NCI-H1436 (cell line): ENCODE results near the gene GNAI1.
"Not testable (repeated sequence)": the region's sequence is repeated elsewhere in the genome, so short reads cannot be mapped to it uniquely, and the experiment has no call there.

ENCODE experiments used
- DNase-seq: peaks from one replicate; lab custom pipeline; 2025; lab: John Stamatoyannopoulos, UW

GNAI1 gene

DNA sequence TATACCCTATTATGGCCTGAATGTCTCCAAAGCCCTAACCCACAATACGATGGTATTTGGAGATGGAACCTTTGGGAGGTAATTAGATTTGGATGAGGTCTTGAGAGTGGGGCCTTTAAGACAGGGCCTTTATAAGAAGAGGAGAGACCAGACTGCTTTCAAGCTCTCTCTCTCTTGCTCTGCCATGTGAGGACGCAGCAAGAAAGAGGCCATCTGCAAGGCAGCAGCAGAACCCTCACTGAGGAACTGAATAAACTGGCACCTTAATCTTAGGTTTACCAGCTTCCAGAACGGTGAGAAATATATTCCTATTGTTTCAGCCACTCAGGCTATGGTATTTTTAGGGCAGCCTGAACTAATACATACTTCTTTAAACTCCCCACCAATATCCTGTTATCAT is 2.0 kb upstream of the GNAI1 start:
- DNase-seq = no peak

DNA sequence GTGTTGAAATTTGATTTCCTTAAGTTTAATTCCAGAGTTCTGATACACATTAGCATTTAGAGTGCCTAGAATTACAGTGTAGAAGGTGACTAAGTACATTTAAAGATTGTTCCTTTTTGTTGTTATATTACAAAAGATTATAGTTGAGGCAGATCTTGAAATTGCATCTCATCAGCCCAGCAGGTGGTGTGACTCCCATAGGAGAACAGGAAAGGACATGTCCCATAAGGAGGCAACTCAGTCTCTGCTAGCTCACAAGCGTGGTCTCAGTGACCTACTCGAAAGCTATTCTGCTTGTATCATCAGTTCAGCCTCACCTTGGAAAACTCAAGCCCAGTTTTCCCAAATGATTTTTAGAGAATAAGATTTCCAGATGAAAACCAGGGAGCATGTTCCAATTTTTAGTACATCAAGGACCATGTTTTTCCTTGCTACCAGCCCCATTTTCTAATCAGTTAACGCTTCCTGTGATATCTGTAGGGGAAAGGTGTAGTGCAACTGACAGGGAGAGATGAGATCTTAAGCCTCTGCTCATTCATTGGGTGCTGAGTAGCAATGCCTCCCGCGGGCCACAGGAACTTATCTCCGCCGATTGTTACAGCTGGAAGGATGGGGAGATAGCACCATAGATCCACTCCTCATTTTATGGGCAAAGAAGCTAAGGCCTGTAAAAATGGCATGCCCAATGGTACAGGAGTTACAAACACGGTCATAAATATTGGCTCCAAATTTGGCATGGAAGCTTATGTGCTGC is 1.1 kb upstream of the GNAI1 start:
- DNase-seq = no peak

DNA sequence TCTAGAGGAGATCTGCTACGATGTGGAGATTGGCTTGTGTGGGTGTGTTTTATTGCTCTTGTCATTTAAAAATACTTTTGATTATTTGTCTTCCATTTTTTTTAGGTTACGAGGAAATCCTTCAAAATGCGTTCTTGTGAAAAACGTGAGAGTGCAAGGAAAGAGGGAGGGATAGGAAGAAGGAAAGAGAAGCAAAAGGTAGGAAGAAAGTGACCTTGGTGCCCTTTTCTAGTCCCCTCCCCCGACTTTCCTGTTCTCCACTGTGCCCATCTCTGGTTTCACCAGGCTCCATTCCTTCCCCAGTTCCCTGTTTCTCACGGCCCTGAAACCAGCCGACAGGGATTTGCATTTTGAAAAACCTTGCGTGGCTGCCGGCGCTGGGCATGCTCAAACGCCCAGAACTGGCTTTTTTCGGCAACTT is 506 bp upstream of the GNAI1 start:
- no peak for DNase-seq

DNA sequence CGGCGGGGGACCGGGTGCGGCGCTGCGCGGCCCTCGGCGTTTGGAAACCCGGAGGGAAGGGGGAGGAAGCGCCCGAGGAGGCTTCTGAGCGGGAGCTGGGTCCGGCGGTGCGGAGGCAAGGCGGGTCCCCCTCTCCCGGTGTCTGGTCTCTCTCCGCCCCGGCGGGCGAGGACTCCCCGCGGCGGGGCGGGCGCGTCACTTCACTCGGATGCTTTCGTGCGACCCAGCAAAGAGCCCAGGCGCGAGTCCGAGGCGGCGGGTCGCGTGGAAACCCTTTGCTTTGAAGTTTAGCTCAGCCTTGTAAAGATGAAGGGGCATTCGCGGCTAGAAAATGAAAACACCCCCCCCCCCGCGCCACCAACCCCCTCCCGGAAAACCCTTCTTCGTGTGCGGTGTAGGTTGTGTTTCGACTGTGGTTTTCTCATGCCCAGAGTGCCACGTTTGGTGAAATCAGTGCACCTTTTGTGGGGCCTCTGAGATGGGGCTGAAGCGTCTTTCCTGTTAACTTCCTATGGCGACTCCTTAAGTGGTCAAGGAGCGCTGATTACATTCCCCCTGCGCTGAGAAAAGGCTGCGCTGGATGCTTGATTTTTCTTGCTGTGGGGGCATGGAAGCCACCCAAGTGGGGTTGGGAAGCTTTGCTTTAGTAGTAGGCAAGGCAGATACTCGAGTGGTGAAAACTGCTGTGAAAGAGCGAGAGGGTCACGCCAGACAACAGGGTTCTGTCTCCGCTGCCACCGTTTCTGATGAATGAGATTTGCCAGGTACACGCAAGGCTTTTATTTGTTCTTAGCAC is 876 bp downstream of the GNAI1 start:
- peak; percentile 52 for DNase-seq

DNA sequence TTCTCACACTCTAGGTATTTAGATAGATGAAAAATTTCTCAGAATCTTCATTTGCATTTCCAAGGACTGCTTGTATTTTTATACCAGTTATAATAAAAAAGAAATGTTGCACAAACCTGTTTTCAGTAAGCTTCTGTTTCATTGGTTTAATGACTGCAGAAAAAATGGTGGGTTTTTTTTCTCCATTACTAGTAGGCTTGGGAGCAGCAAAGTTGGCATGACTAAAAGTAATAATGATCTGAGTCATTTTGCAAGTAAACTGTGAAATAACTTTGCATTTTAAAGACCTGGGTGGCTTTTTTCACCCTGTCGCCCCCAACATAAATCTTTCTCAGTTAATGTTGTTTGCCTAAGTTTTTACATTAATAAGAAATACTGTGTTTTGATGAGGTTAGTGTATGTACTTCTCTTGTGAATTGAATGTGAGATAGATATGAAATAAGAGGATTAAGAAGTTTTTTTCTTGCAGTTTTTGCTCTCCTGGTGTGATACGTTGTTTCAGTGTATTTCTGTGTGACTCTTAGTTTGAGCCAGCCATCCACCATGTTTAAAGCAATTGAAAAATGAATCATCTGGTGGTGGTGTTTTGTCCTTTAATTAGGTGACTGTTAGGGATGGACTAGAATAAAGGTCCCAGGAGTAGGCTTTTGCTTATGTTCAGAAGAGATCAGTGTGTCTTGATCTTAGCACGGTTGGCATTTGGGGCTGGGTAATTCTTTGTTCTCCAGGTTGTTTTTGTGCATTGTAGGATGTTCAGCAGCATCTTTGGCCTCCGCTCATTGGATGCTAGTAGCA is 1.8 kb downstream of the GNAI1 start:
- DNase-seq = no peak

DNA sequence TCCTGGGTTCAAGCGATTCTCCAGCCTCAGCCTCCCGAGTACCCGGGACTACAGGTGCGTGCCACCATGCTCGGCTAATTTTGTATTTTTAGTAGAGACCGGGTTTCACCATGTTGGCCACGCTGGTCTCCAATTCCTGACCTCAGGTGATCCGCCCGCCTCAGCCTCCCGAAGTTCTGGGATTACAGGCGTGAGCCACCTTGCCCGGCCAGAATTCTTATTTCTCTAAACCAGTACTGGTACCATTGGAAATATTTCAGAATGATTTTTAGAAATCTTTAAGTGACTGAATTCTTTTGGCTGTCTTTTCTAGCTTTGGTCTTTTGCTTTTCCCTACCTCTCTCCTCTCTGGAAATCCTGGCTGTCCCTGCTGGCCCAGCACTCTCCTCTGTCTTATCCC is 2.8 kb downstream of the GNAI1 start:
- DNase-seq = no peak

DNA sequence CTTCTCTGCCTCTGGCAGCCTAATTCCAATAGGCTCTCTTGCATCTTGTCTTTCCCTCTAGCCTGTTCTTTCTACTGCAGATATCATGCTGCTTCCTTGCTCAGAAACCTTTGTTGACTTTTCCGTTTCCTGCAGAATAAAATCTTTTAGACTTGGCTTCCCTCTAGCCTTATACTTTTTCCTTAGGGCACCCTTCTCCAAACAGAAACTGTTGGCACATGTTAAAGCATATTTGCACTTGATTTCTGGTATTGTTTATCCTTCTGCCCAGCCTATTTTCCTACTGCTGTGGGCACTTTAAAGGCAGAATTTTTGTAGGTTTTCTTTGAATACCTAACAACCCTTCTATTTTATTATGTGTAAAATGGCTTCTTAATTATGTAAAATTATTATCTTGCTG is 4.6 kb downstream of the GNAI1 start:
- no peak for DNase-seq

DNA sequence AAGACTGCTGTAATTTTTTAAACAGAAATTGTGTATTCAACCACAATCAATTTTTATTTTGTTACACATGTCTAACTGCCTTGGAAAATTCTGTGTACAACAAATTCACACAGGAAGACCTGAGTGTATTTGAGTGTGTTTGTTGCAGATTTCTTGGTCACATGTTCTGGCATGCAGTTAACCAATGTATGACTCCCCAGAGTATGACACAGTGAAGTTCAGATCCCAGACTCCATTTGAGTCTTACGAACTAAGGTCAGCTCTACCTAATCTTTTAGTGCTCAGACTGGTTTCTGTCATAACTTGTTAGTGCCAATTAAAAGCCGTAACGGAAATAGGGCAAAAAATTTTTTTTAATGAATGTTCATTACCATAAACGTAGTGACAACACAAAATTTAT is 5.8 kb downstream of the GNAI1 start:
- DNase-seq = no peak

DNA sequence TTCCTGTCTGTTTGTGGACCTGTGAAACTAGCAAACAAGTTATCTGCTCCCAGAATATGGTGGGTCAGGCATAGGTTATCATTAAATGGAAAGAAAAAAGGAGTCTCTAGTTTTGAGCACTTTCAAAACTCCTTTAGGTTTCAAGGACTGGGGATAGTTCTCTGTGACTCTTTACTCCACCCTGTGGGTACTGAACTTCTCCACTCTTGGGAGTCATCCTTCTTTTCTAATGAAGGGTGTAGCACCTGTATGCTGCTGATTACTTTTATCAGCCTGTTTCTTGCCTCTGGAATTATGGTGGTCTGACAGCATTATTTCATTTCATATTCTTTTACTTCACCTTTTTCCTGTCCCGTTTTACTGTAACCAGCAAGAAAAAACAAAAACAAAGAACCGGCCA is 6.7 kb downstream of the GNAI1 start:
- no peak for DNase-seq

DNA sequence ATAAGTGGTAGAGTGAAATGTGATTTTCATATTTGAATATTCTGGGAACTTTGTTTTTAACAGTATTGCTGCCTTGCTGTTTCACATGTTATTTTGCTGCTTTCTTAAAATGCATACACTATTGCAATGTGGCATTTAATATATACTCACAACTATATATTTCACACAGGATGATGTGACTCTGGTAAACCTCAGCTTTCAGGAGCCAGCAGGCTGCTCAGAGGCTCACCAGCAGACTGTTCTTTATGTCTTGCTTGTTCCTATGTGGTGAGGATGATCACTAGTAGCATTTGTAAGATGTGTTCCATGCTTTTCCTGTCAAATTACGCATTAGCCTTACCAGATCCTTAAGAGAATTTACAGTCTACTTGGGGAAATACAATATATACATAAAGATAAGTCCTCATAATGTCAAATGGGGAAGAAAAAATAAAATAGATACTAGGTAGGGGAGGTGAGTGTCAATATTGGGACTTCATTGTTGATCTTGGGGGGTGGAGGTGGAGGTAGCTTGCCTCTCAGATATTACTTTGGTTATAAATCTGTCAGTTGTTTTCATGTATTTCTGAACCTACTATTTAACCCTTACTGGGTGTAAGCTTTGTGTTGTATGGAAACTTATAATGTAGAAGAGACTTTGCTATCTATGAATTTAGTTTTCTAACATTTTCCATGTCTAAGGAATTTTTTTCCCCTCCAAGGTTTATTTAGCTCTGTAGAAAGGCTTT is 8.4 kb downstream of the GNAI1 start:
- DNase-seq = no peak

DNA sequence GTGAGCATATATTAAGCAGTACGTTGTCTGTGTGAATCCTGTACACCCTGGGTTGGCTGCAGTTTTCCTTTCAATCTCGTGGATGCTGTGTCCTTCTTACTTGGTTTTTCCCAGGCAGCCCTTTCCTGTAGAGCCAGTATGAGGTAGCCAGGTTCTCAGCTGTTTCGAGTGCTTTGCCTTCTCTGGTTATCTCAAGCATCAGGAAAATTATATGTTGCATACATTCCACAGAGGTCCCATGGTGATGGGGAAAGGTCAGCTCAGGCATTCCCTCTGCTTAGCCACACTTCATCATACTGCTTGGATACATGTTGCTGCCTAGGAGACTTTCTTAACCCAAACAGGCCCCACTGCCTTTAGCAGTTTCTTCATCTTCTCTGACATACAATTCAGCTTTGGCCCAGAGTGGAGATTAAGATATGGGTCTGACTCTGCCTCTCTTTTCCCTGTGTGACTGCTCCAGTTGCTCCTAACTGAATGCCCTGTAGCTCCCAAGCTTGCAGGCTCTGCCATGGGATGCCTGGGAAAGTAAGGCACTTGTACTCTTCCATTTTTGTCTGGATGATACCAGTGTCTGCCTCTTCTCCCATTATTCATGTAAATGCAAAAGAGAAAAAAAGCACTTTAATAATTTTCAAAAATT is 11.3 kb downstream of the GNAI1 start:
- no peak for DNase-seq

DNA sequence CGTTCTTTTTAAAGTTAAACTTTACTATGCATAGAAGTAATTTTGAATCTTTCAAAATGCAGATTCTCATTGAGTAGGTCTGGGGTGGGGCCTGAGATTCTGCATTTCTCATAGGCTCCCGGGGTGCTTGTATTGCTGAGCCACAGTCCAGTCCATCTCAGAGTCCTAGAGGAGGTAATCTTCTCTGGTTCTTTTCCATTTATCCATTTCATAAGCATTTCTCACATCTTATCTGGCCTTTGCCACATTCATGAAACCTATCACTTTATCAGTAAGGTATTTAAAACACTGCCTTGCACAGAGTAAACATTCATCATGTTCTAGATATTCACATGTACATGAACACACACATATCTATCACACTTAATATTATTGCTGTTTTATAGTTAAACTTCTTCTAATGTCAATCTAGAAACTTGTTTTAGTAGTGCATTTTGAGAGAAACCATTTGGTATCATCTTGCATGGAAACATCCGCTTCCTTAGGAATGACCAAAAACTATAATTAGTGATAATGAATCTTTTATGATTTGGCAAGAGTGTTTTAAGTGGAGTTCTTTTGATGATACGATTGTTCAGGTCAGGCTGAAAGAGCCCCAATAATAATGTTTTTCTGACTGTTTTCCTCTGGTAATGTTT is 12.0 kb downstream of the GNAI1 start:
- no peak for DNase-seq

DNA sequence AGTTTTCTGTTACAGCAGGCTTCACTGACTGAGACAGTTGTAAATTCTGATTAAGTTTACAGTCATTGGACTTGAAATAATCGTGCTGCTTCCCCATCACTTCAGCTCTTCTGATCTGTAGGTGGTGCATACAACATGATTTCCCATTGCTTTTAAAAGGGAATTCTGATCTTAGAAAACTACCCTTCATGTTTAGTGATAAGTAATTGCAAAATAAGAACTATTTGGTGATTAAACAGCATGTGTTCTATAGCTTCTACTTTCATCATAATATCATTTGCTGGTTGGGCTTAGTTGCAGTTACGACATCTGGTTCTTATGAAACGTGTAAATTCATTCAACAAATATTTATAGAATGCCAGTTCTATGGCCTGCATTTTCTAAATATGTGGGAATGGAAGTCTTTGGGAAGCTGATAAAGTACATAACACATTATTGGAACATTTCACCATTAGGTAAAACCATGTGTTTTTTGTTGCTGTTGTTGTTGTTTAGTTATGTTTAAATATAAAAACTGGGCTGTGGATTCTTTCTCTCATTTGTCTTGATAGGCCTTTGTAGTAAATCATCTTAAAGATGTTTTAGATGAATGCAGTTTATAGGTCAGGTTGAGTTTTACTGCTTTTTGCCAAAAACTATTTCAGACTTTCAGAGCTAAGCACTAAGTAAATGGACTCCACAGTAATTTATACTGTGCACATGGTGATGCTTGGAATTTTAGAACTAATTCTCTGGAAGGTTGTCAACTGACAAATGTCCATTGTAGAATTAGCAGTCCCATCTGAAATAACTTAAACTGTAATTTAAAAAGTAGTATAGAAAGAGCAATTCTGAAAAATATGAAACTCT is 13.1 kb downstream of the GNAI1 start:
- DNase-seq = no peak

DNA sequence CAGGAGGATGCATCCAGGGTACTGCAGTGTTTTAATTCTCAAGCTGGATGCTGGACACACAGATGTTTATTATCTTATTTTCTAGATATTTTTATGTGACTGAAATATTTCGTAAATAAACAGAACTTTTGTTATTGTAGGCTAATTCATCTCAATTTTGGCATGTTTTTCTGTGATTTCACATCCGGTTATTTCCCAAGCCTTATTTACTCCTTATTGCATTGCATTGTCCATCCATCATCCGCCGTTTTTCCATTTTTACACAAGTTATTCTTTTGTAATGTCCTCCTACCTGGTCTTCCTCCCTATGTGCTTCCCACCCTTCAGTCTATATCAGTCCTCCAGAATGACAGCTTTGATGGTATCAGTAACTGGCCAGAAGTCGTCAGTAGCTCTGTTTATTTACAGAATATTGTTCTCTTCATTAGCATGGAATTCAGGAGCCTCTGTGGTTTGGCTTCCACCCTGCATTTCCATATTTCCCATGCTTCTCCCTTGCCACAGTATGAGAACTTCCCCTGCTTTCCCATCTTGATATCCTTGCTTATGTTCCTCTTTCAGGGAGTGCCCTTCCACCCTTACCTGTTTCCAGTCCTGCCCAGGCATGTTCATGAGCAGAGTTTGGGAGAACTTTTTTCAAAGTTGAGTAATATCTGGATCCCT is 16.1 kb downstream of the GNAI1 start:
- DNase-seq = no peak

DNA sequence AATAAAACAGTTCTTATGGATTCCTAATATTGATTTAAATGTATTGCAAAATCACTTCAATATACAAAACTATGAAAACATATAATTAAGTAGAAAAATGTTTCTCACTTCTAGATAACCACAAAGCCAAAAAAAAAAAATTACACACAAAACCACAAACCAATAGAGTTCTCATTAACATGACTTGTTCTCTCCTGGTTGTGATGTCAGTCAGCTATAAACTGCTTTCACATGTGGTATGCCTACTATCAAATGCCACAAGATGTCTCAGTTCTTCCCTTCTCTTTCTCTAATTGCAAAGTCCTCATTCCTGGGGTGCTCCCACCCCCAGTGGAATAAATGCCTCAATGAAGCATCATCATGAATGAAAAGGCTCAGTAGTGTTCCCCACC is 16.6 kb downstream of the GNAI1 start:
- DNase-seq = no peak

DNA sequence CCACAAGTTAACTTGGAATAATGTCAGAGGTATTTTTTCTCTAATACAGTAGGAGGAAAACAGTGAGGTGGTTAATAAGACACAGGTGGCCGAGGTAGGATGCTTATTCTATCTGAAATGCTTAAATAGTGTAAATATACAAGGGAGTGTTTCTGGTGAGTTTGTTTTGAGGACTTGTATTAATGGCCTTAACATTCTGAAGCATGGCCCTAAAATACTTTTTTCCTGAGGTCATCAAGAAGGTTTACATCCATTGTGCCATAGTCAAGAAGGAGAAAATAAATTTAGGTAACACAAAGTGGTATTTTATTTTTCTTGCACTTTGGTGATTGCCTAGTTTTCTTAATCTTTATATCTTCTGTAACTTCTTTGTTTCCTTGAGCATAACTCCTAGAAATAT is 18.8 kb downstream of the GNAI1 start:
- DNase-seq = no peak

DNA sequence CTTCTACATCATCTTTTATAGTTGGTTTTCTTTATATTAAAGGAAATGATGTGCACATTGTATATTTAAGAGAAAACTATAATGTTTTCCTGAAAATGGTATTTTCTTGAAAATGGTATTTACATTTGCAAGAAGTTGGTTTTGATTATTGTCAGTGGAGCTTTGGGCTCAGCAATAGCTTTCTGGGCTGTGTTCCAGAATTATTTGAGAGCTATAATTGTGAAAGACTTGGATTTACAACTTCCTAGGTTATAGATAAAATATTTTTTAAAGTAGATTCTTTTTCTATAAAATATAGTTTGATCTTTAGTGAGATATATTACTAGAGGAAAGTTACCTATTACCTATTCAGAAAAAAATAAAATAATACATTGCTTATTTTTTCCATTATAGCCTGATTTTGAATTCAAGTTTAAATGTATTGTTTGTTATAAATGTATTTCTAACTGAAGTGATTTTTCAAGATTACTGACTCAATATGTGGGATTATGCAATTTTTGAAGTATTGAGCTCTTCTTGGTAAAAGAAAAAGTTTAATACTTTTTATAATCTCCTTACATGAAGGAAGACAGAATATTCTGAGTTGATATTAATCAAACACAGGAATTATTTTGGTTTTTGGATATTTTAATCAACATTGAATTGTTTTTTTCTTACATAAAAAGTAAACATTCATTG is 20.2 kb downstream of the GNAI1 start:
- DNase-seq = no peak

DNA sequence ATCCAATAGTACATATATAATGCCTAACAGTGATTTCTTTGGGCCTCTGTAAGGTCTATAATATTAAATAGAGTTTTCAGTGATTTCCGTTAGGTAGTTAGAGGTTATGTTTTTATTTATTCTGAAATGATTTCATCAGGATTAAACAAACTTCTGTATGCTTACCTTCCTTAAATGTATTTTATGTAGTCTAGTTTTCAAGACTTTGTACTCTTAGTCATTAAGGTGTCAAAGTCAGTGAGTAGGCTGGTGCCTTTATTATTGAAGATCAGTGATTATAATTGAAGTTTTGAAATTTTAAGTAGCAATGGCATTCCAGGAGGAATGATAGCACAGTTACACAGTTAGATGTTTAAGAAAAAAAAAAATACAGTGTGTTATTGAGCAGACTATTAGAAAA is 20.7 kb downstream of the GNAI1 start:
- DNase-seq = no peak

DNA sequence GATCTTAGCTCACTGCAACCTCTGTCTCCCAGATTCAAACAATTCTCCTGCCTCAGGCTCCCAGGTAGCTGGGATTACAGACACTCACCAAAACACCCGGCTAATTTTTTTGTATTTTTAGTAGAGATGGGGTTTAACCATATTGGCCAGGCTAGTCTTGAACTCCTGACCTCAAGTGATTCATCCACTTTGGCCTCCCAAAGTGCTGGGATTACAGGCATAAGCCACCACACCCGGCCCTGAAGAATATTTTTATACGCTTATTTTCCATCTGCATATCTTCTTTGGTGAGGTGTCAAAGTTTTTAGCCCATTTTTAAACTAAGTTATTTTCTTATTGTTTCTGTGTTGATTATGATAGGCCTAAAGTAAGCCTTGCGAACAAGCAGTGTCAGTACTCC is 23.1 kb downstream of the GNAI1 start:
- DNase-seq = not testable (repeated sequence)
